ENCODE results near the gene LARP4B.

GRCh38 chr10:871951-872403 lies 59.5 kb downstream of the LARP4B start:
- TF ChIP-seq MIER3 (CRISPR knock-in tag; IDR thresholded peaks at IDR 0.05; ENCODE audit: borderline replicate concordance) (no peak), PBX3 (CRISPR knock-in tag; IDR thresholded peaks at IDR 0.05; ENCODE audit: borderline replicate concordance) (no peak), UBTF (CRISPR knock-in tag; IDR thresholded peaks at IDR 0.05) (no peak), RAD51 (IDR thresholded peaks at IDR 0.05; ENCODE audit: borderline replicate concordance) (no peak), CHD4 (IDR thresholded peaks at IDR 0.05; ENCODE audit: borderline replicate concordance, low read length) (no peak), CTCF (CRISPR knock-in tag; IDR thresholded peaks at IDR 0.05) (no peak), CREB1 (IDR thresholded peaks at IDR 0.05) (no peak), CREB1 (CRISPR knock-in tag; IDR thresholded peaks at IDR 0.05) (no peak)
